ENCODE measurements around the gene MYOT. TPM values are rescaled to one million over a fixed set of nuclear protein-coding genes. Genes with fewer than 3 reads are reported as not detected.

Gene MYOT
- total RNA-seq, 1 experiment from 2014 or later, result not detected

GRCh38 chr5:137876101-137876500 is 8.4 kb downstream of the MYOT start:
- TF ChIP-seq CTCF (conservative IDR thresholded peaks at IDR 0.05; ENCODE audit: low read depth, low read length) (no peak), EZH2phosphoT487 (IDR thresholded peaks at IDR 0.05; ENCODE audit: borderline replicate concordance, low read length) (no peak), EZH2 (IDR thresholded peaks at IDR 0.05; ENCODE audit: low read length, unreplicated experiment) (no peak)
- no peaks in the 10 kb centered on the region for H3K27me3 ChIP-seq (ENCODE audit: low read length)
- POLR2A ChIA-PET (ENCODE audit: unreplicated experiment), result no interaction called here
- CTCF ChIA-PET, result no interaction called here
- intact Hi-C loops (cut with micrococcal nuclease), result no loop called here
- no peaks in the 10 kb centered on the region for H4K20me1 ChIP-seq (ENCODE audit: low read length)
- no peaks in the 10 kb centered on the region for H3K9me2 ChIP-seq (replicated peaks; ENCODE audit: low read length)
- no TSS peak for BruUV-seq (replicated peaks)
- H3K79me2 ChIP-seq (ENCODE audit: low read length), result no peaks in the 10 kb centered on the region
- H3K9me3 ChIP-seq (ENCODE audit: low read length), result no peaks in the 10 kb centered on the region
- no peak overlapping the region for H3K4me2 ChIP-seq (ENCODE audit: low read length)
- no peaks in the 10 kb centered on the region for H3K4me1 ChIP-seq (ENCODE audit: insufficient read depth, low read length)
- no peak overlapping the region for H3K4me3 ChIP-seq (ENCODE audit: low read length)
- H2AFZ ChIP-seq (ENCODE audit: low read length), result no peak overlapping the region
- ATAC-seq (no peak), DNase-seq (no peak)
- H3K9ac ChIP-seq (ENCODE audit: low read length), result no peak overlapping the region
- H3F3A ChIP-seq (ENCODE audit: low read length, unreplicated experiment), result no peaks in the 10 kb centered on the region
- H3K27ac ChIP-seq (ENCODE audit: low read length), result no peak overlapping the region
- H3K36me3 ChIP-seq (ENCODE audit: low read depth, low read length), result no peaks in the 10 kb centered on the region

GRCh38 chr5:137880313-137880712 is 12.7 kb downstream of the MYOT start:
- Histone ChIP-seq H3K9me2 (replicated peaks; ENCODE audit: low read length) (no peaks in the 10 kb centered on the region), H3K4me2 (ENCODE audit: low read length) (no peak overlapping the region), H3F3A (ENCODE audit: low read length, unreplicated experiment) (no peaks in the 10 kb centered on the region), H3K4me3 (ENCODE audit: low read length) (no peak overlapping the region), H3K27me3 (ENCODE audit: low read length) (no peaks in the 10 kb centered on the region), H3K27ac (ENCODE audit: low read length) (no peak overlapping the region), H3K9me3 (ENCODE audit: low read length) (no peaks in the 10 kb centered on the region), H3K79me2 (ENCODE audit: low read length) (no peaks in the 10 kb centered on the region), H2AFZ (ENCODE audit: low read length) (no peak overlapping the region), H3K4me1 (ENCODE audit: insufficient read depth, low read length) (no peaks in the 10 kb centered on the region), H3K9ac (ENCODE audit: low read length) (no peak overlapping the region), H3K36me3 (ENCODE audit: low read depth, low read length) (no peaks in the 10 kb centered on the region), H4K20me1 (ENCODE audit: low read length) (no peaks in the 10 kb centered on the region)
- DNase-seq (no peak), ATAC-seq (no peak)
- ChIA-PET CTCF (no interaction called here), POLR2A (ENCODE audit: unreplicated experiment) (interaction anchor here (0.7 kb wide), 1 partner anchor 22 kb away, joined by 6 read pairs; no protein-coding TSS in a partner anchor)
- intact Hi-C loops (cut with micrococcal nuclease), result no loop called here
- TF ChIP-seq CTCF (conservative IDR thresholded peaks at IDR 0.05; ENCODE audit: low read depth, low read length) (no peak), EZH2phosphoT487 (IDR thresholded peaks at IDR 0.05; ENCODE audit: borderline replicate concordance, low read length) (no peak), EZH2 (IDR thresholded peaks at IDR 0.05; ENCODE audit: low read length, unreplicated experiment) (no peak)
- BruUV-seq (replicated peaks), result no TSS peak

GRCh38 chr5:137887831-137888230 is 20.2 kb downstream of the MYOT start:
- no peak for DNase-seq
- no peak for TF ChIP-seq EZH2 (IDR thresholded peaks at IDR 0.05; ENCODE audit: low read length, unreplicated experiment)
- TF ChIP-seq CTCF (conservative IDR thresholded peaks at IDR 0.05; ENCODE audit: low read depth, low read length), result no peak
- no peak for TF ChIP-seq EZH2phosphoT487 (IDR thresholded peaks at IDR 0.05; ENCODE audit: borderline replicate concordance, low read length)
- ChIA-PET CTCF (interaction anchor here (1.8 kb wide), 1 partner anchor 109 kb away, joined by 11 read pairs; no protein-coding TSS in a partner anchor), POLR2A (ENCODE audit: unreplicated experiment) (no interaction called here)
- Histone ChIP-seq H3K4me2 (ENCODE audit: low read length) (peak overlapping the region; percentile 94), H2AFZ (ENCODE audit: low read length) (peak overlapping the region; percentile 94; the same call in 1 of the 2 replicates), H3K4me3 (ENCODE audit: low read length) (peak overlapping the region; percentile 72; the same call in 1 of the 2 replicates), H3K27ac (ENCODE audit: low read length) (no peak overlapping the region), H3K9me2 (replicated peaks; ENCODE audit: low read length) (no peaks in the 10 kb centered on the region), H3K36me3 (ENCODE audit: low read depth, low read length) (no peaks in the 10 kb centered on the region), H3K9ac (ENCODE audit: low read length) (peak overlapping the region; percentile 79; the same call in 1 of the 2 replicates), H3F3A (ENCODE audit: low read length, unreplicated experiment) (no peaks in the 10 kb centered on the region), H3K79me2 (ENCODE audit: low read length) (no peaks in the 10 kb centered on the region), H4K20me1 (ENCODE audit: low read length) (no peaks in the 10 kb centered on the region), H3K4me1 (ENCODE audit: insufficient read depth, low read length) (peaks cover 27% of the 10 kb centered on the region), H3K27me3 (ENCODE audit: low read length) (no peaks in the 10 kb centered on the region), H3K9me3 (ENCODE audit: low read length) (no peaks in the 10 kb centered on the region)
- no TSS peak for BruUV-seq (replicated peaks)
- intact Hi-C loops (cut with micrococcal nuclease), result loop anchor here (2.0 kb wide), 1 partner anchor 55 kb away; no protein-coding TSS in a partner anchor
- ATAC-seq, result no peak

All from PC-3 (cell line).